Stimulated activated CD8-positive, alpha-beta memory T cell treated with anti-CD3 and anti-CD28 coated beads, Interleukin-2, amount 100 ng/mL, for 48 hours (primary cell): ENCODE results near the gene ST3GAL3.

Source experiments
- DNase-seq, 2 donors: peaks; one replicate each; pipeline ENCODE4 v3.0.0-alpha.2; 2020; ENCODE audit warnings: low read depth in 2 of 2

Gene ST3GAL3

DNA sequence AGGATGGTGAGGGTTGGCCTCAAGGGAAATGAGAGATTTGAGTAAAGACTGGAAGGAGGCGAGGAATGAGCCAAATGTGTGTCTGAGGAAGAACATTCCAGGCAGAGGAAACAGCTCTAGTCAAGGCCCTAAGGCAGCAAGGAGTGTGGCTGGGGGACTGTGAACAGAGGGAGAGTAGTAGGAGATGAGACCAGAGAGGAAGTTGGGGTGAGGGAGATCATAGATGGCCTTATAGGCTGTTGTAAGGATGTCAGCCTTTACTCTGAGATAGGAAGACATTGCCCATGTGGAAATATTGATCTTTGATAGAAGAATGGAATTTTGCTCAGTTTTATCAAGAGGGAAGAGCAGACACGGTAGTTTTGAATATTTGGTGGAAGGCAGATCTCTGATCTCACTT lies 171.1 kb downstream of the ST3GAL3 start:
- no peak for DNase-seq

DNA sequence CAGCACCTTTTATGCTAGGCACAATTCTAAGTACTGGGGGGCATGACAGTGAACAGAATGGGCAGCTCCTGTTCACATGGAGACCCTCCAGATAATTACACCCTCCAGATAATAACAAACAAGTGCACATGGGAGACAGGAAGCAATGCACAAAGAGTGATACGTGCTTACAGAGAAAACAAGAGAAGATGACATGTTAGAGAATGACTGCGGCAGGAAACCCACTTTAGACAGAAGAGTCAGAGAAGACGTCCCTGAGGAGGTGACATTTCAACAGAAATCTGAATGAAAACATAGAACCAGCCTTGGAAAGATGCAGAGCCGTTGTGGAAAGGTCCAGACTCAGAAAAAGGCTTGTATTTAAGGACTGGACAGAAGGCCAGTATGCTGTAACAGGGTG lies 171.5 kb downstream of the ST3GAL3 start:
- no peak for DNase-seq

GRCh38 chr1:43879414-43879813 lies 172.1 kb downstream of the ST3GAL3 start:
- DNase-seq = no peak

DNA sequence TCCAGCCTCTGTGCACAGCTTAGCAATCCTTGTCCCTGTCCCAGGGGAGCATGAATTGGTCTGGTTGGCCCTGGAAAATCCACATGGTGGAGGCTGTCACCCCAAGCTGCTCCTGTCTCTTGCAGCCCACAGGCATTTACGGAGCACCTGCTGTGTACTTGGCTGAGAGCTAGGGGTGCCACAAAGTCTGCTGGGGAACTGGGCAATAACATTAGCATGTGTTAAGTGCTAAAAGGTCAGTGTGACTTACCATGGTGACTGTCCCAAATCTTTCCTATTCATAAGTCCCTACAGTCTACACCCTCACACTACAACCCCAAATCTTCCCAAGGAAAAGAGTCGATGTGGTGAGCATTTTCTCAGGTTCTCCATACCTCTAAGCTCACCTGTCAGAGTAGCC lies 172.7 kb downstream of the ST3GAL3 start:
- no peak for DNase-seq

DNA sequence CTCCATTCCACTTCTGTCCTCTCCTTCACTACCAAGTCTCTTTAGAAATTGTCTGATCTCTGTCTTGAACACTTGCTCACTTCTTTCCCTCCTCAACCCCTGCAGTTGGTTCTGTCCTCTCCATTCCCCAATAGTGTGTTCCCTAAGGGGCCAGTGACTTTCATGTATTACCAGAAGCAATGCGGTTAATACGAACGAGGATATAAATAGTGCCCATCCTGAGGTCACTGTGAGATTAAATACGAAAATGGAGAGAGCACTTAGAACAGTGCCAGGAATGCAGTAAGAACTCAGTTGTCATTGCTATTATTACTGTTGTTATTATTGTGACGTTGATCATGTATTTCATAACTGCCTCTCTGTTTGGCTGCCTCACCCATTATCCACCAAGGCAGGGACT lies 173.3 kb downstream of the ST3GAL3 start:
- no peak for DNase-seq

DNA sequence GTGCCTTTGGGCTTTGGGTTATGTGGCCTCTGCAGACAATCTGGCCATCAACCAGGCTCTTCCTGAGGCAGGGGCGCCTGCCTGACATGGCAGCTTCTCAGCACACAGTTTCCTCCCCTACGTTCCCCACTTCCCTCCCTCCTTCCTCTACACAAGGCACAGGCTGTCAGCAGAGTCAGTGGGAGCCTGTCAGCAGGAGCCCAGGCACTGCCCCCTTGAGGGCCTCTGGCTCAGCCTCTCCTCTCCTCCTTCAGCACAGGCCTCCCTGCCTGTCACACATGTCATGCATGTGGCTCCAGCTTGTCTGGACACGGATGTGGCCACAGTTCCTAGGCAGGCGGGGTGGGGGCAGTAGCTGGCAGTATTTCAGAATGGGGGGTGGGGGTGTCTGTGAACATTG lies 174.1 kb downstream of the ST3GAL3 start:
- DNase-seq = no peak

DNA sequence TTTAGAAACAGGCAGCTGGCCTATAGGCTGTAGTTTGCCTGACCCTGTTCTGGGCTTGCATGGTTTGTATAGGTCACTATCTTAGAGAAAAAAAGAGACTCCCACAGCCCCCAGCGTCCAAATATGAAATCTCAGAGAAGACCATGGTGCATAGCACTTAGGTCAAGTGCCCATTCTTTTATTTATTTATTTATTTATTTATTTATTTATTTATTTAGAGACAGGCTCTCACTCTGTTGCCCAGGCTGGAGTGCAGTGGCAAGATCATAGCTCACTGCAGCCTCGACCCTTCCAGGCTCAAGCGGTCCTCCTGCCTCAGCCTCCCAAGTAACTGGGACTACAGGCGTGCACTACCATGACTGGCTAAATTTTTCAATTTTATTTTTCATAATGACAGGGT lies 175.4 kb downstream of the ST3GAL3 start:
- DNase-seq = no peak

- DNase-seq = no peak
Observed at GRCh38 chr1:43883321-43883720, 176.0 kb downstream of the ST3GAL3 start.

GRCh38 chr1:43885279-43885801 lies 178.0 kb downstream of the ST3GAL3 start:
- DNase-seq = no peak

GRCh38 chr1:43887748-43888147 lies 180.4 kb downstream of the ST3GAL3 start:
- DNase-seq = no peak

- no peak for DNase-seq
Observed at GRCh38 chr1:43890815-43891214, 183.5 kb downstream of the ST3GAL3 start.

DNA sequence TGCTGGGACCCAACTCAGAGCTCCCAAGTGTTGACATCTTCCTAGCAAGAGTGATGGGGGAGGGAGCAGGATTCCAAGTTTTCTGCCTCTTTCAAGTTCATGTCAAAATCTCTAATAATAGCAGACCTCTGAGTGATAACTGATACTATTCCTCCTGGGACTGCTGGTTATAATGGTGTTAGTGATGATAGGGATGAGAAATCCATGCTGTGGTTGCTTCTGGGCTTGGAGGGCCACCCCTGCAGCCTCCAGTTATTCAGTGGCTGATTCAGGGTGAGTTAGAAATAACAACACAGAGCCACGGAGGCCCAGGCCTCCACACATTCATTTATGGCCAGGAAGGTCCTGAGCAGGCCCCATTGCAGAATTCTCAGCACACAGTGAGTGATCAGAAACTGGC lies 185.7 kb downstream of the ST3GAL3 start:
- DNase-seq = no peak

- DNase-seq = no peak
Observed at GRCh38 chr1:43898981-43899380, 191.6 kb downstream of the ST3GAL3 start.

- no peak for DNase-seq
Observed at GRCh38 chr1:43900386-43900785, 193.1 kb downstream of the ST3GAL3 start.

DNA sequence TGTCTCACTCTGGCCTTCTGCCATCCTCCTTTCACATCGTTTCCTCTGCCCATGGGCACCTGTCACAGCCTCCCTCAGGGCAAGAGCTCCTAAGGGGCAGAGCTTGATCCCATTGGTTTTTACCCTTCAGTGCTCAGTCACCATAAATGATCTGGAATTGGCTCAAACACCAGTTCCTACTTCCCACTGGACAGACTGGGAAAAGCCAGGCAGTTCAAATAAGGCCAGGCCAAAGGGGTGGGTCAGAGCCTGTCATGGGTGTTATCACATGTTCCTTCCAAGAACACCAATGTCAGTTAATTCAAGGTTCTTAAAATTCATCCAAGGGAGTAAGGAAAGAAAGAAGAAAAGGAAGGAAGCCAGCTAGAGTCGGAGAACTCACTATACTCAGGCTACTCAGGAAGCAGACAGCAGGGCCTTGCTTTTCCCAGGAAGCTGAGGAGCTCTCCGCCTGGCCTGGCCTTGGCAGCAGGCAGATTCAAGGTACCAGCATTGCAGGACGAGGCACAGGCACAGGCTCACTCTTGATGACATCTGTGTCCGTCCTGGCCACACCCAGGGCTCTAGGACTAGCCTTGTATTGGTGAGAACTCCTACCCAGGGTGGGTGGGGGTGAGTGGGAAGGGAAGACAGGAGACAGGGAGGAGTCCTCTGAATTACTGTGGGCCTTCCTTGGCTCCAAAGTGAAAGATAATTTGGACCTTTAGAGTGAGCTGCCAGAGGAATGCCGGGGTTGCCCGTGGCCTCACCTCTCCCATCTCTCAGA lies 194.0 kb downstream of the ST3GAL3 start:
- no peak for DNase-seq

GRCh38 chr1:43902058-43902831 lies 194.9 kb downstream of the ST3GAL3 start:
- no peak for DNase-seq

DNA sequence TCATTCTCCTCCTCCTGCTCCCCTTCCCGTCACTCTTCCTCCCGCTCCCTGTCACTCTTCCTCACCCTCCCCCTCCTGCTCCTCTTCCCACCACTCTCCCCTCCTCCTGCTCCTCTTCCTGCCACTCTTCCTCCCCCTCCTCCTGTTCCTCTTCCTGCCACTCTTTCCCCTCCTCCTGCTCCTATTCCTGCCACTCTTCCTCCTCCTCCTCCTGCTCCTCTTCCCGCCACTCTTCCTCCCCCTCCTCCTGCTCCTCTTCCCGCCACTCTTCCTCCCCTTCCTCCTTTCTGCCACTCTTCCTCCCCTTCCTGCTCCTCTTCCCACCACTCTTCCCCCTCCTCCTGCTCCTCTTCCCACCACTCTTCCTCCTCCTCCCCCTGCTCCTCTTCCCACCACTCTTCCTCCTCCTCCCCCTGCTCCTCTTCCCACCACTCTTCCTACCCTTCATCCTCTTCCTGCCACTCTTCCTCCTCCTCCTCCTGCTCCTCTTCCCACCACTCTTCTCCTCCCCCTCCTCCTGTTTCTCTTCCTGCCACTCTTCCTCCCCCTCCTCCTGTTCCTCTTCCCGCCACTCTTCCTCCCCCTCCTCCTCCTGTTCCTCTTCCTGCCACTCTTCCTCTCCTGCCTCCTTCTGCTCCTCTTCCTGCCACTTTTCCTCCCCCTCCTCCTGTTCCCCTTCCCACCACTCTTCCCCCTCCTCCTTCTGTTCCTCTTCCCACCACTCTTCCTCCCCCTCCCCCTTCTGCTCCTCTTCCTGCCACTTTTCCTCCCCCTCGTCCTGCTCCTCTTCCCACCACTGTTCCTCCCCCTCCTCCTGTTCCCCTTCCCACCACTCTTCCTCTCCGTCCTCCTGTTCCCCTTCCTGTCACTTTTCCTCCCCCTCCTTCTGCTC lies 197.6 kb downstream of the ST3GAL3 start:
- no peak for DNase-seq

DNA sequence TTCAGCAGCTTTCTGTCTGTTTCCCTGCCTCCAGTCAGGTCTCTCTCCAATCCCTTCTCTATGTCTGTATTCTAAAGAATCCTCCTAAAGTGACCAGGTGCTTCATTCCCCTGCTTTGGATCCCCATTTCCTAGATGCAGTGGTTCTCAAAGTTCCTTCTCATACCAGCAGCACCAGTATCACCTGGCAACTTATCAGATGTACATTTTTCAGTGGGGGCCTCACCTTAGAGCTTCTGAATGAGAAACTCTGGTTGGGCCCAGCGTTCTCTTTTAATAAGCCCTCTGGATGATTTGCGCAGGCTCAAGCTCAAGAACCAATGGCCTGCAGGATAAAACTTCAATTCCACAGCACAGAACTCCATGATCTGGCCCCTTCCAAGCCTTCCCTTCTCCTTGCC lies 200.9 kb downstream of the ST3GAL3 start:
- DNase-seq = no peak

GRCh38 chr1:43908858-43909257 lies 201.5 kb downstream of the ST3GAL3 start:
- no peak for DNase-seq

GRCh38 chr1:43910343-43910742 lies 203.0 kb downstream of the ST3GAL3 start:
- DNase-seq = no peak

DNA sequence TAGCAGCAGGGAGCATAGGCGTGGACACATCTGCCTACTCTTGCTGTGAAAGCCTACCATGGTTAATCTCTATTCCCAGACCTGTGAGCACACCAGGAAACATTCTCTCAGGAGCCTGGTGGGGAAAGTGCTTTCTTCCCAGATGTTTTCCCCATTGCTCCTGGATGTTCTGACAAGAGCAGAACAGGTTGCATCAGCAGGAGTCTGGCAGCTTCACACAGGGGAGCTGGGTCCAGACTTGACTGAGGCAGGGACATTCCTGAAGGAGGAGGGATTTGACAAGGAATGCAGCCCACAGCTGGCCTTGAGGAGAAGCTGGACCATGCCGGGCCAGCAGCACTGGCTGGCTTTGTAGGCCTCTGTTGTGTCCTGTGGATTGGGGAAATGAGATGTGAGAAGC lies 205.3 kb downstream of the ST3GAL3 start:
- no peak for DNase-seq

DNA sequence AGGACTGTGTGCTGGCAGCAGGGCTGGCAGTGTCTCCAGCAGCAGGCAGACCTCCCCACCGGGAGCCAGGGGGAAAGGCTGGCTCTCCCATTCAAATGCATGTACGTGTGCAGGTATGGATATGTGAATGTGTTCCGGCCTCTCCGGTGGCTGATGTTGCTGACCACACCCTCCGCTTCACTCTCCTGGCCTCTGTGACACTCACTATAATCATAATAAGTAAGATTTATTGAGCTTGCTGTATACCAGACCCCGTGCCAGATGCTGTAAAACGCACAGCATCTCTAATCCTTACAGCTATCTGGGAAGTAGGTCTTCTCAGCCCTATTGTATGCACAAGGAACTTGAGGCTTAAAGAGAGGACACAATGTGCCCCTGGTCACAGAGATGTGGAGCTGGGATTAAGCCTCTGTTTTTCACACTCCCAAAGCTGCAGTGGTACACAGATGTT lies 205.7 kb downstream of the ST3GAL3 start:
- DNase-seq = no peak
